Panc1 (cell line): Measurements from ENCODE around the gene TNFRSF1B. TPM values are rescaled to one million over a fixed set of nuclear protein-coding genes. Genes with fewer than 3 reads are reported as not detected.

Experiments used
- ATAC-seq: fragments of 200-7000 bp; cut with Tn5 transposase; 2 replicates; pipeline ENCODE4 v1.9.1; 2020; ENCODE audit warnings: mild to moderate bottlenecking, moderate library complexity
- BruUV-seq: library from RNA; stranded (reverse); fragments of 400-500 nt; replicated peaks from 2 replicates; lab custom pipeline; 2021; lab: Mats Ljungman, UMichigan
- CTCF ChIA-PET: fragments of 300-600 bp; sonication (Branson Sonifier 250); formaldehyde crosslinking; loops from one replicate; lab custom pipeline; 2022; ENCODE audit warnings: antibody characterized with exemption; lab: Charles Lee
- POLR2A ChIA-PET: fragments of 300-600 bp; sonication (Branson Sonifier 250); formaldehyde crosslinking; loops from one replicate; lab custom pipeline; 2022; ENCODE audit warnings: antibody characterized with exemption; lab: Charles Lee
- DNase-seq: peaks from one replicate; pipeline ENCODE4 v3.0.0-alpha.2; 2010; ENCODE audit warnings: low read depth, low spot score
- H3K27ac ChIP-seq: 2 replicates; pipeline ENCODE4 v1.5.1; 2011; ENCODE audit warnings: mild to moderate bottlenecking, low read length, inconsistent platforms
- H3K27me3 ChIP-seq: fragments of 200-500 bp; sonication (Bioruptor generic); 2 replicates; pipeline ENCODE4 v1.6.0; 2014; ENCODE audit warnings: low read length, inconsistent platforms; ENCODE audit not compliant: control insufficient read depth, insufficient read depth
- H3K36me3 ChIP-seq: fragments of 200-500 bp; sonication (Bioruptor generic); 2 replicates; pipeline ENCODE4 v1.5.1; 2014; ENCODE audit warnings: inconsistent platforms, mild to moderate bottlenecking, low read length, moderate library complexity; ENCODE audit not compliant: control insufficient read depth, insufficient read depth
- H3K4me1 ChIP-seq: 2 replicates; pipeline ENCODE4 v1.5.1; 2011; ENCODE audit warnings: inconsistent platforms, mild to moderate bottlenecking, low read length, moderate library complexity; ENCODE audit not compliant: control insufficient read depth, insufficient read depth
- H3K4me3 ChIP-seq, 2 experiments: 2 replicates each; pipeline ENCODE4 v1.5.1; 2011 to 2012; ENCODE audit warnings: low read depth in 2 of 2, low read length in 2 of 2, mild to moderate bottlenecking in 2 of 2, inconsistent platforms in 1 of 2, moderate library complexity in 1 of 2
- H3K9me3 ChIP-seq: fragments of 200-500 bp; sonication (Bioruptor generic); 2 replicates; pipeline ENCODE4 v1.5.1; 2014; ENCODE audit warnings: low read depth, mild to moderate bottlenecking, inconsistent platforms, low read length, moderate library complexity; ENCODE audit not compliant: control insufficient read depth, insufficient read depth
- CTCF ChIP-seq: fragments of 450-650 bp; IDR thresholded peaks from 2 replicates; pipeline ENCODE4 v1.5.1; 2017; ENCODE audit warnings: mild to moderate bottlenecking
- POLR2AphosphoS5 ChIP-seq: IDR thresholded peaks from 2 replicates; pipeline ENCODE4 v1.6.1; 2012; ENCODE audit warnings: mild to moderate bottlenecking, low read depth, low read length, moderate library complexity
- REST ChIP-seq, 2 experiments: IDR thresholded peaks; 2 replicates each; pipeline ENCODE4 v1.6.1; 2011 to 2012; ENCODE audit warnings: low read depth in 2 of 2, control low read depth in 1 of 2, low read length in 1 of 2, mild to moderate bottlenecking in 1 of 2, moderate library complexity in 1 of 2; ENCODE audit not compliant: insufficient read depth in 1 of 2
- SIN3A ChIP-seq: IDR thresholded peaks from 2 replicates; pipeline ENCODE4 v1.6.1; 2012; ENCODE audit warnings: low read depth, mild to moderate bottlenecking, low read length, moderate library complexity, borderline replicate concordance; ENCODE audit not compliant: insufficient read depth
- TCF7L2 ChIP-seq: IDR thresholded peaks from 2 replicates; pipeline ENCODE4 v1.6.1; 2011; ENCODE audit warnings: mild to moderate bottlenecking, low read depth, low read length, inconsistent platforms
- in situ Hi-C: cut with HindIII; loops from 2 replicates; pipeline ENCODE4 v1.10.0; 2016; ENCODE audit warnings: low sequenced_read_pairs, low pct_unique_long_range_greater_than_20kb
- intact Hi-C: fragments of 100-400 bp; cut with micrococcal nuclease; formaldehyde crosslinking; loops from one replicate; pipeline ENCODE4 v1.10.0; 2022; ENCODE audit not compliant: unreplicated experiment
- total RNA-seq: library from RNA; stranded (reverse); gene quantifications from one replicate; pipeline ENCODE4 v1.2.1, GENCODE V29; 2021; ENCODE audit not compliant: unreplicated experiment

Gene TNFRSF1B
- total RNA-seq, 1 experiment from 2014 or later = 18.8 TPM

DNA sequence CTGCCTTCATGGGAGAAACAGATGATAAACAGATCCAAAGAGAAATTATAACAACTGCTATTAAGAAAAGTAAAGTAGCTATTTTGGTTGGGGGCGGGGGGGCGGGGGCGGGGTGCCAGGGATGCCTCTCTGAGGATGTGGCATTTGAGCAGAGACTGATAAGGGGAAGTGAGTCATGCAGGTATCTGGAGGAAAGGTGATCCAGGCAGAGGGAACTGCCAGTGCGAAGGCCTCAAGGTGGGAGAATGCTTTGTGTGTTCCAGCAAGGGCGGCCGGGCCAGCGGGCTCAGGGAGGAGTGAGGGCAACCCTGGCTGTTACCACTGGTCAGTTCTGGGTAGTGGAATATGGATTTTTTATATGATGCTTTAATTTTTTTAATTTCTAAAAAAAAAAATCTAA lies 7.0 kb upstream of the TNFRSF1B start:
- Histone ChIP-seq H3K4me1 (peaks cover 21% of the 10 kb centered on the region), H3K36me3 (no peaks in the 10 kb centered on the region), H3K4me3 (no peak overlapping the region), H3K9me3 (no peaks in the 10 kb centered on the region), H3K27ac (no peak overlapping the region), H3K27me3 (no peaks in the 10 kb centered on the region)
- in situ Hi-C loops = no loop called here
- ATAC-seq = no peak
- ChIA-PET CTCF (no interaction called here), POLR2A (interaction anchor here (0.6 kb wide), 1 partner anchor 413 kb away, joined by 3 read pairs; no protein-coding TSS in a partner anchor)
- DNase-seq = no peak
- BruUV-seq = no TSS peak
- TF ChIP-seq SIN3A (no peak), POLR2AphosphoS5 (no peak), REST (IDR thresholded peaks at IDR 0.05; ENCODE audit: insufficient read depth in 1 of 2, low read depth in 2 of 2, low read length in 1 of 2) (no peak), TCF7L2 (no peak), CTCF (no peak)
- intact Hi-C loops = no loop called here

- POLR2A ChIA-PET = no interaction called here
- intact Hi-C loops = no loop called here
- peak overlapping the region; percentile 26; the same call in 1 of the 2 replicates for H3K27ac ChIP-seq
Measured at GRCh38 chr1:12161324-12161661, 5.5 kb upstream of the TNFRSF1B start.

More at GRCh38 chr1:12161324-12161661, 5.5 kb upstream of the TNFRSF1B start:
- H3K27me3 ChIP-seq = no peaks in the 10 kb centered on the region
- H3K36me3 ChIP-seq = no peaks in the 10 kb centered on the region
- H3K4me3 ChIP-seq = no peak overlapping the region
- in situ Hi-C loops = no loop called here
- CTCF ChIA-PET = no interaction called here
- peaks cover 21% of the 10 kb centered on the region for H3K4me1 ChIP-seq
- no peak for DNase-seq
- H3K9me3 ChIP-seq = no peaks in the 10 kb centered on the region
- peak; percentile 16; the same call in 1 of the 2 replicates for ATAC-seq
- TF ChIP-seq SIN3A (no peak), TCF7L2 (no peak), POLR2AphosphoS5 (no peak), CTCF (no peak), REST (IDR thresholded peaks at IDR 0.05; ENCODE audit: insufficient read depth in 1 of 2, low read depth in 2 of 2, low read length in 1 of 2) (no peak)
- no TSS peak for BruUV-seq
